Activated T-helper 1 cell treated with anti-CD3 and anti-CD28 coated beads, Interleukin-12 subunit alpha, Interleukin-12 subunit beta, Interleukin-2, Interleukin-4 antibody, amounts not matched to agents 30 ng/mL and 10 ng/mL and 1 ng/mL, durations not matched to agents 14 hours and 24 hours and 36 hours (primary cell): Measurements from ENCODE around the gene SMNDC1. TPM values are rescaled to one million over a fixed set of nuclear protein-coding genes. Genes with fewer than 3 reads are reported as not detected.
A peak's percentile ranks its signal among the peaks of the same experiment; 100 is the strongest.

Experiments
- DNase-seq: peaks from one replicate; pipeline ENCODE4 v3.0.0; 2021; ENCODE audit warnings: low spot score
- H3K27ac Mint-ChIP-seq: one replicate; pipeline ENCODE4 v1.8.0; 2021; ENCODE audit warnings: mild to moderate bottlenecking, mixed read lengths
- H3K27me3 Mint-ChIP-seq: one replicate; pipeline ENCODE4 v1.8.0; 2022; ENCODE audit warnings: mild to moderate bottlenecking, moderate library complexity, mixed read lengths; ENCODE audit not compliant: insufficient read depth
- H3K36me3 Mint-ChIP-seq: one replicate; pipeline ENCODE4 v1.8.0; 2021; ENCODE audit warnings: low read depth, mixed read lengths
- H3K4me1 Mint-ChIP-seq: one replicate; pipeline ENCODE4 v1.8.0; 2021; ENCODE audit warnings: low read depth, mixed read lengths
- H3K4me3 Mint-ChIP-seq: one replicate; pipeline ENCODE4 v1.8.0; 2021; ENCODE audit warnings: mild to moderate bottlenecking, moderate library complexity, mixed read lengths
- H3K9me3 Mint-ChIP-seq: one replicate; pipeline ENCODE4 v1.8.0; 2021; ENCODE audit warnings: mixed read lengths
- intact Hi-C: fragments of 100-400 bp; cut with micrococcal nuclease; formaldehyde crosslinking; loops from one replicate; pipeline ENCODE4 v1.15.1; 2024
- total RNA-seq: library from RNA; stranded (reverse); gene quantifications from 2 replicates; pipeline ENCODE4 v1.2.3, GENCODE V29; 2022

SMNDC1 gene
- total RNA-seq, 1 donor from 2014 or later: 48.0 TPM

- Mint-ChIP-seq H3K36me3 (peaks cover 27% of the 10 kb centered on the region), H3K27ac (peak overlapping the region; percentile 70), H3K4me1 (peaks cover 54% of the 10 kb centered on the region), H3K9me3 (no peaks in the 10 kb centered on the region), H3K27me3 (no peaks in the 10 kb centered on the region), H3K4me3 (peak overlapping the region; percentile 87)
- DNase-seq: no peak
- intact Hi-C loops: loop anchor here (1.0 to 10.0 kb wide), 4 partner anchors 166 to 569 kb away; partner anchors contain the start of genes ADD3 and PDCD4
These were observed 1.0 kb downstream of the SMNDC1 start for GRCh38 chr10:110303681-110304080.

- intact Hi-C loops: loop anchor here (5.0 to 10.0 kb wide), 3 partner anchors 293 to 572 kb away; partner anchors contain the start of genes ADD3 and PDCD4
- no peak for DNase-seq
- Mint-ChIP-seq H3K36me3 (peaks cover 49% of the 10 kb centered on the region), H3K9me3 (no peaks in the 10 kb centered on the region), H3K27me3 (no peaks in the 10 kb centered on the region), H3K4me3 (peak overlapping the region; percentile 2), H3K27ac (no peak overlapping the region), H3K4me1 (peaks cover 62% of the 10 kb centered on the region)
These were observed 4.2 kb downstream of the SMNDC1 start for GRCh38 chr10:110300486-110300986.

- H3K4me1 Mint-ChIP-seq: peaks cover 47% of the 10 kb centered on the region
- no peak for DNase-seq
- peaks cover 62% of the 10 kb centered on the region for H3K36me3 Mint-ChIP-seq
- no peak overlapping the region for H3K4me3 Mint-ChIP-seq
- no peak overlapping the region for H3K27ac Mint-ChIP-seq
- no peaks in the 10 kb centered on the region for H3K9me3 Mint-ChIP-seq
- intact Hi-C loops: no loop called here
- no peaks in the 10 kb centered on the region for H3K27me3 Mint-ChIP-seq
These were observed 7.8 kb downstream of the SMNDC1 start for GRCh38 chr10:110296966-110297365.

GRCh38 chr10:110286841-110287240, 17.9 kb downstream of the SMNDC1 start:
- no peaks in the 10 kb centered on the region for H3K4me1 Mint-ChIP-seq
- no peaks in the 10 kb centered on the region for H3K9me3 Mint-ChIP-seq
- DNase-seq: no peak
- no peak overlapping the region for H3K4me3 Mint-ChIP-seq
- intact Hi-C loops: no loop called here
- H3K27ac Mint-ChIP-seq: no peak overlapping the region
- peaks cover 30% of the 10 kb centered on the region for H3K36me3 Mint-ChIP-seq
- H3K27me3 Mint-ChIP-seq: no peaks in the 10 kb centered on the region

- no peaks in the 10 kb centered on the region for H3K4me1 Mint-ChIP-seq
- no peaks in the 10 kb centered on the region for H3K27me3 Mint-ChIP-seq
- H3K27ac Mint-ChIP-seq: no peak overlapping the region
- H3K36me3 Mint-ChIP-seq: peaks cover 33% of the 10 kb centered on the region
- H3K4me3 Mint-ChIP-seq: no peak overlapping the region
- DNase-seq: no peak
- H3K9me3 Mint-ChIP-seq: no peaks in the 10 kb centered on the region
- intact Hi-C loops: no loop called here
These were observed 19.2 kb downstream of the SMNDC1 start for GRCh38 chr10:110285501-110285900.

GRCh38 chr10:110284262-110284661, 20.5 kb downstream of the SMNDC1 start:
- intact Hi-C loops: no loop called here
- DNase-seq: no peak
- H3K36me3 Mint-ChIP-seq: peaks cover 29% of the 10 kb centered on the region
- H3K27ac Mint-ChIP-seq: no peak overlapping the region
- peaks cover 2% of the 10 kb centered on the region for H3K4me1 Mint-ChIP-seq
- no peaks in the 10 kb centered on the region for H3K27me3 Mint-ChIP-seq
- no peaks in the 10 kb centered on the region for H3K9me3 Mint-ChIP-seq
- H3K4me3 Mint-ChIP-seq: no peak overlapping the region

- intact Hi-C loops: loop anchor here (1.0 to 5.0 kb wide), 6 partner anchors 37 to 397 kb away; no protein-coding TSS in a partner anchor
- DNase-seq: peak; percentile 18
- Mint-ChIP-seq H3K4me1 (peaks cover 20% of the 10 kb centered on the region), H3K27me3 (peaks cover 14% of the 10 kb centered on the region), H3K9me3 (no peaks in the 10 kb centered on the region), H3K36me3 (peaks cover 16% of the 10 kb centered on the region), H3K27ac (no peak overlapping the region), H3K4me3 (no peak overlapping the region)
These were observed 25.2 kb downstream of the SMNDC1 start for GRCh38 chr10:110279407-110279986.

- Mint-ChIP-seq H3K4me1 (peaks cover 27% of the 10 kb centered on the region), H3K27ac (no peak overlapping the region), H3K9me3 (no peaks in the 10 kb centered on the region), H3K36me3 (peaks cover 16% of the 10 kb centered on the region), H3K4me3 (no peak overlapping the region), H3K27me3 (peaks cover 15% of the 10 kb centered on the region)
- no peak for DNase-seq
- intact Hi-C loops: loop anchor here (1.0 to 5.0 kb wide), 6 partner anchors 36 to 396 kb away; no protein-coding TSS in a partner anchor
These were observed 25.9 kb downstream of the SMNDC1 start for GRCh38 chr10:110278562-110279406.

- intact Hi-C loops: loop anchor here (5.0 kb wide), 2 partner anchors 35 to 395 kb away; no protein-coding TSS in a partner anchor
- Mint-ChIP-seq H3K27me3 (peaks cover 18% of the 10 kb centered on the region), H3K27ac (no peak overlapping the region), H3K4me1 (peaks cover 34% of the 10 kb centered on the region), H3K4me3 (no peak overlapping the region), H3K36me3 (peaks cover 16% of the 10 kb centered on the region), H3K9me3 (no peaks in the 10 kb centered on the region)
- DNase-seq: no peak
These were observed 27.1 kb downstream of the SMNDC1 start for GRCh38 chr10:110277591-110277990.

- Mint-ChIP-seq H3K36me3 (peaks cover 12% of the 10 kb centered on the region), H3K4me3 (no peak overlapping the region), H3K27ac (no peak overlapping the region), H3K4me1 (peaks cover 34% of the 10 kb centered on the region), H3K9me3 (no peaks in the 10 kb centered on the region), H3K27me3 (peaks cover 18% of the 10 kb centered on the region)
- intact Hi-C loops: loop anchor here (5.0 kb wide), 2 partner anchors 34 to 394 kb away; no protein-coding TSS in a partner anchor
- DNase-seq: no peak
These were observed 28.1 kb downstream of the SMNDC1 start for GRCh38 chr10:110276603-110277002.

- Mint-ChIP-seq H3K27me3 (peaks cover 18% of the 10 kb centered on the region), H3K36me3 (peaks cover 9% of the 10 kb centered on the region), H3K4me3 (no peak overlapping the region), H3K9me3 (no peaks in the 10 kb centered on the region), H3K4me1 (peaks cover 34% of the 10 kb centered on the region), H3K27ac (no peak overlapping the region)
- DNase-seq: no peak
- intact Hi-C loops: loop anchor here (5.0 kb wide), 2 partner anchors 33 to 393 kb away; no protein-coding TSS in a partner anchor
These were observed 29.5 kb downstream of the SMNDC1 start for GRCh38 chr10:110275128-110275729.

- Mint-ChIP-seq H3K4me1 (peaks cover 38% of the 10 kb centered on the region), H3K27me3 (peaks cover 20% of the 10 kb centered on the region), H3K9me3 (no peaks in the 10 kb centered on the region), H3K27ac (no peak overlapping the region), H3K4me3 (no peak overlapping the region), H3K36me3 (peaks cover 9% of the 10 kb centered on the region)
- intact Hi-C loops: loop anchor here (5.0 kb wide), 2 partner anchors 32 to 392 kb away; no protein-coding TSS in a partner anchor
- no peak for DNase-seq
These were observed 30.1 kb downstream of the SMNDC1 start for GRCh38 chr10:110274647-110275046.
